Chondrocyte (in vitro differentiated cells): ENCODE results near the gene AFDN. TPM values are rescaled to one million over a fixed set of nuclear protein-coding genes. Genes with fewer than 3 reads are reported as not detected.
"Not testable (repeated sequence)": the region's sequence is repeated elsewhere in the genome, so short reads cannot be mapped to it uniquely, and the experiment has no call there.

ENCODE experiments used
- DNase-seq: peaks from one replicate; pipeline ENCODE4 v3.0.0; 2021; ENCODE audit warnings: mixed read lengths, low spot score
- H3K27ac Mint-ChIP-seq: one replicate; pipeline ENCODE4 v1.8.0; 2021; ENCODE audit warnings: mild to moderate bottlenecking, moderate library complexity, mixed read lengths; ENCODE audit not compliant: unreplicated experiment
- H3K27me3 Mint-ChIP-seq: 2 replicates; pipeline ENCODE4 v1.8.0; 2021; ENCODE audit warnings: low read depth, mixed read lengths
- H3K36me3 Mint-ChIP-seq: 2 replicates; pipeline ENCODE4 v1.8.0; 2021; ENCODE audit warnings: low read depth, mixed read lengths
- H3K4me1 Mint-ChIP-seq: 2 replicates; pipeline ENCODE4 v1.8.0; 2021; ENCODE audit warnings: low read depth, mild to moderate bottlenecking, mixed read lengths
- H3K4me3 Mint-ChIP-seq: one replicate; pipeline ENCODE4 v1.8.0; 2021; ENCODE audit warnings: mild to moderate bottlenecking, moderate library complexity, mixed read lengths; ENCODE audit not compliant: unreplicated experiment
- H3K9me3 Mint-ChIP-seq: 2 replicates; pipeline ENCODE4 v1.8.0; 2021; ENCODE audit warnings: low read depth, mixed read lengths
- CTCF ChIP-seq: fragments of 200-600 bp; sonication (generic); IDR thresholded peaks from 2 replicates; pipeline ENCODE4 v1.5.0; 2021; ENCODE audit warnings: antibody characterized with exemption, mild to moderate bottlenecking, moderate library complexity
- total RNA-seq: library from RNA; stranded (reverse); gene quantifications from 3 replicates; pipeline ENCODE4 v1.2.1, GENCODE V29; 2021

AFDN gene
- total RNA-seq, 1 donor from 2014 or later = 45.8 TPM

- no peak for TF ChIP-seq CTCF
- no peak overlapping the region for H3K27ac Mint-ChIP-seq
- H3K27me3 Mint-ChIP-seq = no peaks in the 10 kb centered on the region
- H3K36me3 Mint-ChIP-seq = peaks cover 6% of the 10 kb centered on the region
- no peak overlapping the region for H3K4me3 Mint-ChIP-seq
- H3K4me1 Mint-ChIP-seq = peaks cover 12% of the 10 kb centered on the region
- no peaks in the 10 kb centered on the region for H3K9me3 Mint-ChIP-seq
- DNase-seq = peak; percentile 30
These were observed 148.1 kb downstream of the AFDN start for GRCh38 chr6:167974640-167975344.

DNA sequence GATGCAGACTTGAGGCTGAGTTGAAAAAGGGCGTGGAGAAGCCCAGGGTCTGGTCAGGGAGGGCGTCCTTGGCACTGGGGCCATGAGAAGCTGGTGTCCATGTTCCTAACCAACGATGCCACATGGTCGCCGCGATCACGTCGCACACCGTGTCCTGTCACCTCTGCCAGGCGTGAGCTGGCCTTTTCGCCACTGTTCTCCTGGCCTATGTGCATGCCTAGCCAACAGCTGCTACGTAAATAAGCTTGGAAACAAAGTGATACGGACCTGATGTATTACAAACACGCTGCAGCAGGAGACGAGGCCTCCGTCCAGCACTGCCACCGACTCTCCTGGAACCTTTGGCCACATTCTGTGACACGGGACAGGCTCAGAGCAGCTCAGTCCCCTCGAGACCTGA is 148.7 kb downstream of the AFDN start:
- H3K36me3 Mint-ChIP-seq = peaks cover 1% of the 10 kb centered on the region
- H3K4me1 Mint-ChIP-seq = peaks cover 12% of the 10 kb centered on the region
- H3K4me3 Mint-ChIP-seq = no peak overlapping the region
- no peak overlapping the region for H3K27ac Mint-ChIP-seq
- DNase-seq = peak; percentile 61
- no peaks in the 10 kb centered on the region for H3K27me3 Mint-ChIP-seq
- no peak for TF ChIP-seq CTCF
- H3K9me3 Mint-ChIP-seq = no peaks in the 10 kb centered on the region

DNA sequence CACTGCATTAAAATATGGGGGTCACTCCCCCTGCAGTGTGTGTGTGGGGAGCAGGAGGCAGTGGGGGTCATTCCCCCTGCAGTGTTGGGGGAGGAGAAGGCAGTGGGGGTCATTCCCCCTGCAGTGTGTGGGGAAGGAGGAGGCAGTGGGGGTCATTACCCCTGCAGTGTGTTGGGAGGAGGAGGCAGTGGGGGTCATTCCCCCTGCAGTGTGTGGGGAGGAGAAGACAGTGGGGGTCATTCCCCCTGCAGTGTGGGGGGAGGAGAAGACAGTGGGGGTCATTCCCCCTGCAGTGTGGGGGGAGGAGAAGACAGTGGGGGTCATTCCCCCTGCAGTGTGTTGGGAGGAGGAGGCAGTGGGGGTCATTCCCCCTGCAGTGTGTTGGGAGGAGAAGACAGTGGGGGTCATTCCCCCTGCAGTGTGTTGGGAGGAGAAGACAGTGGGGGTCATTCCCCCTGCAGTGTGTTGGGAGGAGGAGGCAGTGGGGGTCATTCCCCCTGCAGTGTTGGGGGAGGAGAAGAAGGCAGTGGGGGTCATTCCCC is 149.5 kb downstream of the AFDN start:
- DNase-seq = peak; percentile 21
- not testable (repeated sequence) for H3K4me3 Mint-ChIP-seq, H3K9me3 Mint-ChIP-seq, H3K27me3 Mint-ChIP-seq, H3K27ac Mint-ChIP-seq, H3K36me3 Mint-ChIP-seq
- H3K4me1 Mint-ChIP-seq = peaks cover 19% of the 10 kb centered on the region

DNA sequence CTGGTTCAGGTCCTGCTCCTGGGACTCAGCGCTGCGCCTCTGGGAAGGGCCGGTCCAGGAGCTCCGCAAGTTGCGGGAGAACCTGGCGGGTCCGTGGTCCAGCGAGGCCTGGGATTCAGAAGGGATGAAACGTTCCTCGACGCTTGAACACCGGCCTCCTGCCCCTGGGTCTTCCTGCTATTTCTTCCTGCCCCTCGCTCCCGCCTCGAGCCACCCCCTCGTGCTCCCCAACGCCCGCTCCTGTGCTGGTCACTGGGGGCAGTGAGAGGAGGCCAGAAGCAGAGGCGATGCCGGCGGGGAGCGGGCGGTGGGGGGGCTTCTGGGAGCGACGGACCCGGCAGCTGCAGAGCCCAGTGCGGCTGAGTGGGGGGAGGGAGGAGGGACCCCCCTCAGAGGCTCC is 150.0 kb downstream of the AFDN start:
- no peak for TF ChIP-seq CTCF
- Mint-ChIP-seq H3K4me1 (peaks cover 21% of the 10 kb centered on the region), H3K4me3 (no peak overlapping the region), H3K36me3 (no peaks in the 10 kb centered on the region), H3K27me3 (no peaks in the 10 kb centered on the region), H3K9me3 (no peaks in the 10 kb centered on the region), H3K27ac (no peak overlapping the region)
- peak; percentile 87 for DNase-seq

- Mint-ChIP-seq H3K4me3 (no peak overlapping the region), H3K27ac (no peak overlapping the region), H3K27me3 (no peaks in the 10 kb centered on the region), H3K9me3 (no peaks in the 10 kb centered on the region), H3K4me1 (peaks cover 24% of the 10 kb centered on the region), H3K36me3 (peaks cover 2% of the 10 kb centered on the region)
- peak; percentile 63 for DNase-seq
- TF ChIP-seq CTCF = no peak
These were observed 151.2 kb downstream of the AFDN start for GRCh38 chr6:167977717-167978467.
